MV-4-11 (cell line): ENCODE data around the gene MARCHF11.

Source experiments
- DNase-seq: peaks from one replicate; lab custom pipeline; 2025; lab: John Stamatoyannopoulos, UW

MARCHF11 gene

GRCh38 chr5:16179511-16179935, at the start of gene MARCHF11:
TSS of gene MARCHF11 (minus strand) at chr5:16179791. CDS start at chr5:16179575, 216 bp downstream.
- no peak for DNase-seq

- DNase-seq, result no peak
Measured at GRCh38 chr5:16225927-16226326, 46.3 kb upstream of the MARCHF11 start.

GRCh38 chr5:16192311-16192710, 12.7 kb upstream of the MARCHF11 start:
- DNase-seq, result peak; percentile 50

GRCh38 chr5:16180789-16181082, 1.1 kb upstream of the MARCHF11 start:
- DNase-seq, result no peak

GRCh38 chr5:16179936-16180788, 571 bp upstream of the MARCHF11 start:
- DNase-seq, result no peak

GRCh38 chr5:16178745-16179372, 732 bp downstream of the MARCHF11 start:
- DNase-seq, result no peak

GRCh38 chr5:16169550-16169949, 10.0 kb downstream of the MARCHF11 start:
- DNase-seq, result no peak

- DNase-seq, result peak; percentile 44
Measured at GRCh38 chr5:16160706-16161105, 18.9 kb downstream of the MARCHF11 start.

- DNase-seq, result no peak
Measured at GRCh38 chr5:16159636-16160035, 20.0 kb downstream of the MARCHF11 start.

- no peak for DNase-seq
Measured at GRCh38 chr5:16156152-16156551, 23.4 kb downstream of the MARCHF11 start.

GRCh38 chr5:16152601-16153568, 26.7 kb downstream of the MARCHF11 start:
- no peak for DNase-seq

GRCh38 chr5:16149621-16150020, 30.0 kb downstream of the MARCHF11 start:
- no peak for DNase-seq

- DNase-seq, result no peak
Measured at GRCh38 chr5:16147179-16147900, 32.3 kb downstream of the MARCHF11 start.

GRCh38 chr5:16144416-16144815, 35.2 kb downstream of the MARCHF11 start:
- DNase-seq, result no peak

GRCh38 chr5:16143361-16144049, 36.1 kb downstream of the MARCHF11 start:
- DNase-seq, result no peak

- DNase-seq, result no peak
Measured at GRCh38 chr5:16140944-16141343, 38.6 kb downstream of the MARCHF11 start.

- DNase-seq, result peak; percentile 47
Measured at GRCh38 chr5:16140417-16140816, 39.2 kb downstream of the MARCHF11 start.

- no peak for DNase-seq
Measured at GRCh38 chr5:16137177-16137576, 42.4 kb downstream of the MARCHF11 start.

- no peak for DNase-seq
Measured at GRCh38 chr5:16135506-16135905, 44.1 kb downstream of the MARCHF11 start.

- DNase-seq, result no peak
Measured at GRCh38 chr5:16135003-16135402, 44.6 kb downstream of the MARCHF11 start.

GRCh38 chr5:16134204-16134603, 45.4 kb downstream of the MARCHF11 start:
- peak; percentile 53 for DNase-seq
